GM21423 (cell line): ENCODE measurements around the gene C9orf40.

Source experiments
- ATAC-seq: cut with Tn5 transposase; IDR thresholded peaks from one replicate; pipeline ENCODE4 v1.9.1; 2021; ENCODE audit warnings: mild to moderate bottlenecking, moderate library complexity; ENCODE audit not compliant: unreplicated experiment

C9orf40 gene

GRCh38 chr9:74942801-74943200, 9.9 kb downstream of the C9orf40 start:
- ATAC-seq: no peak

GRCh38 chr9:74940600-74940999, 12.1 kb downstream of the C9orf40 start:
- no peak for ATAC-seq

- no peak for ATAC-seq
Observed at GRCh38 chr9:74935008-74935407, 17.7 kb downstream of the C9orf40 start.

- no peak for ATAC-seq
Observed at GRCh38 chr9:74921737-74922136, 31.0 kb downstream of the C9orf40 start.

- ATAC-seq: no peak
Observed at GRCh38 chr9:74920944-74921626, 31.6 kb downstream of the C9orf40 start.

- no peak for ATAC-seq
Observed at GRCh38 chr9:74910036-74910435, 42.7 kb downstream of the C9orf40 start.

GRCh38 chr9:74908665-74909064, 44.0 kb downstream of the C9orf40 start:
- ATAC-seq: no peak

GRCh38 chr9:74907085-74907484, 45.6 kb downstream of the C9orf40 start:
- no peak for ATAC-seq

GRCh38 chr9:74901001-74901400, 51.7 kb downstream of the C9orf40 start:
- no peak for ATAC-seq
